ENCODE results near the gene SLC25A45.
"Not testable (repeated sequence)": the region's sequence is repeated elsewhere in the genome, so short reads cannot be mapped to it uniquely, and the experiment has no call there.

SLC25A45 gene

GRCh38 chr11:65362966-65363365, 19.5 kb downstream of the SLC25A45 start:
- DNase-seq (ENCODE audit: low read depth) = no peak

- no peak for DNase-seq (ENCODE audit: low read depth)
Observed at GRCh38 chr11:65362320-65362931, 20.0 kb downstream of the SLC25A45 start.

GRCh38 chr11:65357856-65358356, 24.5 kb downstream of the SLC25A45 start:
- no peak for DNase-seq (ENCODE audit: low read depth)

GRCh38 chr11:65356394-65356972, 26.0 kb downstream of the SLC25A45 start:
- DNase-seq (ENCODE audit: low read depth) = no peak

GRCh38 chr11:65355776-65356393, 26.6 kb downstream of the SLC25A45 start:
- no peak for DNase-seq (ENCODE audit: low read depth)

GRCh38 chr11:65355013-65355775, 27.3 kb downstream of the SLC25A45 start:
- DNase-seq (ENCODE audit: low read depth) = peak; percentile 37

- peak; percentile 98 for DNase-seq (ENCODE audit: low read depth)
Observed at GRCh38 chr11:65354265-65355012, 28.0 kb downstream of the SLC25A45 start, which contains the start of gene TIGD3. TIGD3 (plus strand) TSS chr11:65354751; CDS start chr11:65355809, 1,058 bp downstream.

GRCh38 chr11:65353900-65354264, 28.6 kb downstream of the SLC25A45 start:
- no peak for DNase-seq (ENCODE audit: low read depth)

- DNase-seq (ENCODE audit: low read depth) = no peak
Observed at GRCh38 chr11:65353376-65353775, 29.1 kb downstream of the SLC25A45 start.

- no peak for DNase-seq (ENCODE audit: low read depth)
Observed at GRCh38 chr11:65352783-65353182, 29.7 kb downstream of the SLC25A45 start.

- DNase-seq (ENCODE audit: low read depth) = no peak
Observed at GRCh38 chr11:65351511-65351910, 30.9 kb downstream of the SLC25A45 start.

- no peak for DNase-seq (ENCODE audit: low read depth)
Observed at GRCh38 chr11:65341856-65342255, 40.6 kb downstream of the SLC25A45 start.

GRCh38 chr11:65340226-65340625, 42.2 kb downstream of the SLC25A45 start:
- no peak for DNase-seq (ENCODE audit: low read depth)

GRCh38 chr11:65338676-65339075, 43.8 kb downstream of the SLC25A45 start:
- DNase-seq (ENCODE audit: low read depth) = no peak

GRCh38 chr11:65334696-65335295, 47.6 kb downstream of the SLC25A45 start:
- no peak for DNase-seq (ENCODE audit: low read depth)

GRCh38 chr11:65332591-65332990, 49.9 kb downstream of the SLC25A45 start:
- DNase-seq (ENCODE audit: low read depth) = not testable (repeated sequence)

GRCh38 chr11:65330544-65330943, 51.9 kb downstream of the SLC25A45 start:
- no peak for DNase-seq (ENCODE audit: low read depth)

GRCh38 chr11:65329944-65330403, 52.5 kb downstream of the SLC25A45 start:
- DNase-seq (ENCODE audit: low read depth) = peak; percentile 84

GRCh38 chr11:65329478-65329877, 53.0 kb downstream of the SLC25A45 start:
- DNase-seq (ENCODE audit: low read depth) = no peak

GRCh38 chr11:65327021-65327420, 55.4 kb downstream of the SLC25A45 start:
- no peak for DNase-seq (ENCODE audit: low read depth)

- DNase-seq (ENCODE audit: low read depth) = no peak
Observed at GRCh38 chr11:65325435-65325834, 57.0 kb downstream of the SLC25A45 start.

Data from activated gamma-delta T cell treated with anti-CD3 and anti-CD28 coated beads, Interleukin-2, amount 50 U/mL, for 16 hours (primary cell).